ENCODE measurements around the gene ACSM5. TPM values are rescaled to one million over a fixed set of nuclear protein-coding genes. Genes with fewer than 3 reads are reported as not detected.
"Not testable (repeated sequence)": the region's sequence is repeated elsewhere in the genome, so short reads cannot be mapped to it uniquely, and the experiment has no call there.

ACSM5 gene
- polyA plus RNA-seq, 3 donors from 2014 or later: not detected

DNA sequence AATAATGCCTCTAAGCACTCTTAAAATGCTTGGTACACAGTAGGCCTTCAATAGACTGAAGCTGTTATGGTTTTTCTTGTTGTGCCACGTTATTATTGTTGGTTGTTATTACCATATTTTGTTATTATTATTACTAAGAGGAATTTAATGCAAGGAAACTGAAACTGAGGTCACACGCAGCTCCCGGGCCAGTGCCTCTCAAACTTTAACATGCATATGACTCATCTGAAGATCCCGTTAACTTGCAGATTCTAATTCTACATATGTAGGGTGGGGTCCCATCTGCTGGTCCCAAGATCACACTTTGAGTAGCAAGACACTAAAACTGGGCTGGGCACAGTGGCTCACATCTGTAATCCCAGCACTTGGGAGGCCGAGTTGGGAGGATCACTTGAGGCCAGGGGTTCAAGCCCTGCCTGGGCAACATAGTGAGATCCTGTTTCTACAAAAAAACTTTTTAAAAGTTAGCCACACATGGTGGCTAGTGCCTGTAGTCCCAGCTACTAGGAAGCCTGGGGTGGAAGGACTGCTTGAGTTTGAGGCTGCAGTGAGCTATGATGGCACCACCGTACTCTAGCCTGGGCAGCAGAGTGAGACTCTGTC is 888 bp downstream of the ACSM5 start:
- Mint-ChIP-seq H3K4me1 (no peaks in the 10 kb centered on the region), H3K36me3 (no peaks in the 10 kb centered on the region), H3K9me3 (peaks cover 0 to 1% (median 0%) of the 10 kb centered on the region in 6 donors), H3K27ac (no peak overlapping the region), H3K27me3 (ENCODE audit: low read depth in 3 of 3) (peaks cover 0 to 3% (median 0%) of the 10 kb centered on the region in 3 donors), H3K4me3 (no peak overlapping the region)
- no peak for DNase-seq

DNA sequence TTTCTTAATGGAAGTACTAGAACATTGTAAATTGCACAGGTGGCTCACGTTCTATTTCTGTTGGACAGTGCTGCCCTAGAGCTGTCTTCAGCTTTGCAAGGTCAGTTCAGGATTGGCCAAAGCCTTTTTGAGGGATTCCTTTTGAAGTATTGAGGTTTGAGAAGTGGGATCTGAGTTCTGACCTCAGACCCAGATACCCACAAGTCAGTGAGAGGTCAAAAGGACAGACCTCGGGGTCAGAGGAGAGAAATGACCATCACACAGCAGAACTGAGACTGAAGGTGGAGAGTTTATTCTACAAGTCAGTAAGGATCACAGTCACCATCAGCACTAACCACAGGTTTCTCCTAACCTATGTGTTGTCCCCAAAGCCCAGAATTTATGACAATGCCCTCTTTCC is 1.7 kb downstream of the ACSM5 start:
- H3K9me3 Mint-ChIP-seq: peaks cover 0 to 1% (median 0%) of the 10 kb centered on the region in 6 donors
- no peak overlapping the region for H3K4me3 Mint-ChIP-seq
- peaks cover 0 to 3% (median 0%) of the 10 kb centered on the region in 3 donors for H3K27me3 Mint-ChIP-seq (ENCODE audit: low read depth in 3 of 3)
- no peak overlapping the region for H3K27ac Mint-ChIP-seq
- H3K4me1 Mint-ChIP-seq: no peaks in the 10 kb centered on the region
- no peaks in the 10 kb centered on the region for H3K36me3 Mint-ChIP-seq
- DNase-seq: no peak

GRCh38 chr16:20415541-20415940 is 6.2 kb downstream of the ACSM5 start:
- H3K27ac Mint-ChIP-seq: no peak overlapping the region

GRCh38 chr16:20419093-20419492 is 9.8 kb downstream of the ACSM5 start:
- H3K4me1 Mint-ChIP-seq; H3K27ac Mint-ChIP-seq; DNase-seq; H3K36me3 Mint-ChIP-seq; H3K27me3 Mint-ChIP-seq (ENCODE audit: low read depth in 3 of 3); H3K4me3 Mint-ChIP-seq; H3K9me3 Mint-ChIP-seq: not testable (repeated sequence)

More at GRCh38 chr16:20415541-20415940, 6.2 kb downstream of the ACSM5 start:
- DNase-seq: no peak
- peaks cover 0 to 6% (median 0%) of the 10 kb centered on the region in 3 donors for H3K27me3 Mint-ChIP-seq (ENCODE audit: low read depth in 3 of 3)
- H3K4me3 Mint-ChIP-seq: no peak overlapping the region
- H3K36me3 Mint-ChIP-seq: no peaks in the 10 kb centered on the region
- H3K4me1 Mint-ChIP-seq: no peaks in the 10 kb centered on the region
- no peaks in the 10 kb centered on the region for H3K9me3 Mint-ChIP-seq

- H3K9me3 Mint-ChIP-seq; H3K36me3 Mint-ChIP-seq; H3K4me1 Mint-ChIP-seq; H3K27ac Mint-ChIP-seq; H3K27me3 Mint-ChIP-seq (ENCODE audit: low read depth in 3 of 3); H3K4me3 Mint-ChIP-seq; DNase-seq: not testable (repeated sequence)
Measured at GRCh38 chr16:20421748-20422147, 12.4 kb downstream of the ACSM5 start.

- not testable (repeated sequence) for H3K36me3 Mint-ChIP-seq; H3K27me3 Mint-ChIP-seq (ENCODE audit: low read depth in 3 of 3); DNase-seq; H3K4me1 Mint-ChIP-seq; H3K4me3 Mint-ChIP-seq; H3K9me3 Mint-ChIP-seq; H3K27ac Mint-ChIP-seq
Measured at GRCh38 chr16:20423772-20424128, 14.4 kb downstream of the ACSM5 start.

DNA sequence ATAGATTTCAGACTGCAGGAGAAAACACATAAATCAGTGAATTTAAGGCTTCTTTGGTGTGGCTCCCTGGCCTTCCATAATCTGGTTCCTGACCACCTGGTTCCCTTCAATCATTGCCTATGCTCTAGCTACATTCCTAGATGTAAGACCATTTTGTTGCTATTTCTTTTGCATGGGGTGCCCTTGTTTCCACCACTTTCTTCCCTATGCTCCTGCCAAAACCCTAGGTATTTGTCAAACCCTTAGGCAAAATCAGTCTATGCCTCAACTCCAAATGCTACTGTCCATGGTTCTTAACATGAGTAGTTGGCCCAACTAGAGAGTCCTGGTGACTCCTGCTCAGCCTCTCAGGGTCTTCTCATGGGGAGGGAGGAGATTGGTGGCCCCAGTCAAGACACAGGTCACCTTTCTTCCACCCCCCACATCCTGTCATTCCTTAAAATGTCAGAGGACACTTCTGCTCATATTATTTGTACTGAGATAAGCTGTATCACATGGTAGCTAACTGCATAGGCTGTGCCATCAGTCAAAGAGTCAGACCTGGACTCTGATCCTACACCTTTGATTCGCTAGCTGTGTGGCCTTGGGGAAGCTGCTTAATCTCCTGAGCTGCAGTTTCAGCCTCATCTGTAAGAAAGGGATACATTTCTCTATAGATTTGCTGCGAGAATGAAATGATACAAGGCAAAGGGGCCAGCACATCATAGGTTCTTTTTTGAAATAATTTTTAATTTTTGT is 15.0 kb downstream of the ACSM5 start:
- Mint-ChIP-seq H3K36me3 (no peaks in the 10 kb centered on the region), H3K9me3 (peaks cover 0 to 2% (median 0%) of the 10 kb centered on the region in 6 donors), H3K4me3 (no peak overlapping the region), H3K27me3 (ENCODE audit: low read depth in 3 of 3) (peaks cover 0 to 3% (median 2%) of the 10 kb centered on the region in 3 donors), H3K4me1 (no peaks in the 10 kb centered on the region), H3K27ac (peak overlapping the region in 1 of 6 donors; percentile 10)
- DNase-seq: no peak

DNA sequence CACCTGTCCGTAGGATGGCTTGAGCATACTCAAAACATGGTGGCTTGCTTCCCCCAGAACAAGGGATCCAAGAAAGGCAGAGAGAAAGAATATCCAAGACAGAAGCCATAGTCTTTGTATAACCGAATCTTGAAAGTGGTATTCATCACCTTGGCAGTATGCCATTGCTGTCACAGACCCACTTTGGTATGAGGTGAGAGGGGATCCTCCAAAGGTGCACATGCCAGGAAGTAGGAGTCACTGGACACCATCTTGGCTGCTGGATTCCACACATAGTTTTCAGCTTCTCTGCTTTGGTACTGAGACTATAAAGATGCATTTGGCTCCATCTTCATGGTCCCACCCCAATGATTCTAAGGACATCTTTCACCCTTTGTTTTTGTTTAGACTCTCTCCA is 18.1 kb downstream of the ACSM5 start:
- not testable (repeated sequence) for H3K27ac Mint-ChIP-seq; H3K4me3 Mint-ChIP-seq; H3K36me3 Mint-ChIP-seq; H3K4me1 Mint-ChIP-seq; DNase-seq; H3K9me3 Mint-ChIP-seq; H3K27me3 Mint-ChIP-seq (ENCODE audit: low read depth in 3 of 3)

- H3K27me3 Mint-ChIP-seq (ENCODE audit: low read depth in 3 of 3); H3K27ac Mint-ChIP-seq; DNase-seq; H3K36me3 Mint-ChIP-seq; H3K4me1 Mint-ChIP-seq; H3K4me3 Mint-ChIP-seq; H3K9me3 Mint-ChIP-seq: not testable (repeated sequence)
Measured at GRCh38 chr16:20429499-20429898, 20.2 kb downstream of the ACSM5 start.

- H3K27ac Mint-ChIP-seq; H3K27me3 Mint-ChIP-seq (ENCODE audit: low read depth in 3 of 3); H3K36me3 Mint-ChIP-seq; H3K9me3 Mint-ChIP-seq; H3K4me3 Mint-ChIP-seq; DNase-seq; H3K4me1 Mint-ChIP-seq: not testable (repeated sequence)
Measured at GRCh38 chr16:20430480-20430879, 21.1 kb downstream of the ACSM5 start.

DNA sequence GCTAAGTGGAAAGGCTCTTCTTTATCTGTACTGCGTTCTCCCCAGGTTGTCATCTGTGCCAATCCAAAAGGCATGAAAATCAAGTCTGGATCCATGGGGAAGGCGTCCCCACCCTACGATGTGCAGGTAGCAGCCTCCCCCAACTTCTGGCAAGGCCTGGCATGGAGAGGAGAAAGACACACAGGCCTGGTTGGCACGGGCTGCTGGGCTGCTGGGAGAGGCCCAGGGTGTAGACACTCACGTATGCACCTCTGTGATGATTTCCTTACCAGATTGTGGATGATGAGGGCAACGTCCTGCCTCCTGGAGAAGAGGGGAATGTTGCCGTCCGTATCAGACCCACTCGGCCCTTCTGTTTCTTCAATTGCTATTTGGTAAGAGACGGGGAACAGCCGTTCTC is 21.6 kb downstream of the ACSM5 start:
- H3K9me3 Mint-ChIP-seq: peaks cover 0 to 2% (median 0%) of the 10 kb centered on the region in 6 donors
- no peaks in the 10 kb centered on the region for H3K4me1 Mint-ChIP-seq

GRCh38 chr16:20438950-20439349 is 29.6 kb downstream of the ACSM5 start:
- H3K4me1 Mint-ChIP-seq; DNase-seq; H3K36me3 Mint-ChIP-seq; H3K4me3 Mint-ChIP-seq; H3K9me3 Mint-ChIP-seq; H3K27ac Mint-ChIP-seq; H3K27me3 Mint-ChIP-seq (ENCODE audit: low read depth in 3 of 3): not testable (repeated sequence)

More for the DNA sequence above, 21.6 kb downstream of the ACSM5 start:
- peaks cover 0 to 4% (median 1%) of the 10 kb centered on the region in 3 donors for H3K27me3 Mint-ChIP-seq (ENCODE audit: low read depth in 3 of 3)
- H3K4me3 Mint-ChIP-seq: no peak overlapping the region
- H3K36me3 Mint-ChIP-seq: no peaks in the 10 kb centered on the region
- no peak for DNase-seq
- no peak overlapping the region for H3K27ac Mint-ChIP-seq

DNA sequence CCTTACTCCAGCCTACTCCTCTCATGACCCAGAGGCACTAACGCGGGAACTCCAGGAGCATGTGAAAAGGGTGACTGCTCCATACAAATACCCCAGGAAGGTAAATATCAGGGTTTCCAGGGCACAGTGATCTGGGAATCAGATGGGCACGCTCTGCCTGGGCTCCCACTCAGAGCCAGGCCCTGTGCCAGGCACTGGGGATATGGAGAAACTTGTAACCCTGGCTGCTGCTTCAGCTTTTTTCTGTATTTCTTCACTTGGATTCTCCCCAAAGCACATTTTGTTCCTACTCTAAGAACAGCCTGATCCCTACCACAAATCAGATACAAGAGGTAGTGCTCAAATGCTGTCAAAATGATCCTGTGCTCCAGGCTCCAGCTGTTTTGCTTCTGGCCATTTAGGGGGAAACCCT is 30.5 kb downstream of the ACSM5 start:
- not testable (repeated sequence) for H3K36me3 Mint-ChIP-seq; H3K4me1 Mint-ChIP-seq; H3K4me3 Mint-ChIP-seq; H3K27me3 Mint-ChIP-seq (ENCODE audit: low read depth in 3 of 3); DNase-seq; H3K27ac Mint-ChIP-seq; H3K9me3 Mint-ChIP-seq

DNA sequence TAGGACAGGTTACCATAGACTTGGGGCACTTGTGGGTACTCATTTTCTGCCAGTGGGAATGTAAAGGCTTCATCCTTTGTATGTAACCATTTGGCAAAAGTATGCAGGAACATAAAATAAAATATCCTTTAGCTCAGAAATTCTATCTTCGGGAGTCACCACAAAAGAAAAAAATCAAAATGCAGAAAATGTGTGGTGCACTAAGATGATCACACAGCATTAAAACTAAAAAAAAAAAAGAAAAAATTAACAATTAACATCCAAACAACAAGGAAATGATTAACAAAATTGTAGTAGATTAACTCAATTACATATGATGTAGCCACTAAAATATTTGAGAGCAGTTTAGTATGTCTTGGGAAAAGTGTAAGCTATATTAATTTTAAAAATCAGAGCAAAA is 31.4 kb downstream of the ACSM5 start:
- DNase-seq; H3K27ac Mint-ChIP-seq; H3K4me3 Mint-ChIP-seq; H3K36me3 Mint-ChIP-seq; H3K9me3 Mint-ChIP-seq; H3K27me3 Mint-ChIP-seq (ENCODE audit: low read depth in 3 of 3); H3K4me1 Mint-ChIP-seq: not testable (repeated sequence)

DNA sequence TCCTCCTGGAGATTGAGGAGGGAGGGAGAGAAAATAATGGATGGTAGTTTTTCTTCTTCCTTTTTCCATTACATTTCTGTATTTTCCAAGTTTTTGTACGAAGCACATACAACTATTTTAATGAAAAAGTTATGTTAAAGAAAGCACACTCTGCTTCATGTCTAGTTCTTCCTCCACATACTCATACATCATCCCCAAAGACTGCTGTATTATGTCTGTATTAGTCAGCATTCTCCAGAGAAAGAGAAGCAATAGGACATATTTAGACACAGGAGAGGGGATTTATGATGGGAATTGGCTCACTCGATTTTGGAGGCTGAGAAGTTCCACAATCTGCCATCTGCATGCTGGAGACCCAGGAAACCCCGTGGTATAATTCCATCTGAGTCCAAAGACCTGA is 31.9 kb downstream of the ACSM5 start:
- Mint-ChIP-seq H3K9me3 (no peaks in the 10 kb centered on the region), H3K36me3 (no peaks in the 10 kb centered on the region), H3K27me3 (ENCODE audit: low read depth in 3 of 3) (no peaks in the 10 kb centered on the region), H3K4me3 (no peak overlapping the region), H3K27ac (no peak overlapping the region), H3K4me1 (no peaks in the 10 kb centered on the region)
- DNase-seq: no peak

Measured in immature natural killer cell (primary cell).